IMR-90 (cell line): ENCODE measurements around the gene PDF.

Experiments used
- BHLHE40 ChIP-seq: fragments of 150-350 bp; IDR thresholded peaks from 2 replicates; pipeline ENCODE4 v1.6.1; 2016; ENCODE audit warnings: mild to moderate bottlenecking, low read depth, low read length
- CEBPB ChIP-seq: IDR thresholded peaks from 2 replicates; pipeline ENCODE4 v1.6.1; 2012; ENCODE audit warnings: low read depth, low read length, improper control_type of control experiment
- CTCF ChIP-seq: conservative IDR thresholded peaks from 2 replicates; pipeline ENCODE4 v1.5.1; 2012; ENCODE audit warnings: mild to moderate bottlenecking, low read depth, low read length, improper control_type of control experiment
- MAZ ChIP-seq: IDR thresholded peaks from 2 replicates; pipeline ENCODE4 v1.6.1; 2012; ENCODE audit warnings: low read depth, mild to moderate bottlenecking, low read length, improper control_type of control experiment, moderate library complexity, borderline replicate concordance
- MXI1 ChIP-seq: IDR thresholded peaks from 2 replicates; pipeline ENCODE4 v1.6.1; 2012; ENCODE audit warnings: low read depth, mild to moderate bottlenecking, low read length, moderate library complexity, borderline replicate concordance
- POLR2A ChIP-seq: IDR thresholded peaks from 2 replicates; pipeline ENCODE4 v1.6.1; 2012; ENCODE audit warnings: mild to moderate bottlenecking, low read depth, low read length
- RAD21 ChIP-seq: IDR thresholded peaks from 2 replicates; pipeline ENCODE4 v1.6.1; 2012; ENCODE audit warnings: low read length, improper control_type of control experiment
- RCOR1 ChIP-seq: IDR thresholded peaks from 2 replicates; pipeline ENCODE4 v1.6.1; 2012; ENCODE audit warnings: mild to moderate bottlenecking, low read length, improper control_type of control experiment; ENCODE audit not compliant: insufficient replicate concordance
- SMC3 ChIP-seq: fragments of 150-350 bp; IDR thresholded peaks from 2 replicates; pipeline ENCODE4 v1.6.1; 2016; ENCODE audit warnings: low read depth, mild to moderate bottlenecking, antibody characterized with exemption, low read length, moderate library complexity
- USF2 ChIP-seq: fragments of 150-350 bp; IDR thresholded peaks from 2 replicates; pipeline ENCODE4 v1.6.1; 2017; ENCODE audit warnings: mild to moderate bottlenecking, antibody characterized with exemption, low read length, low read depth

- no peak for TF ChIP-seq CTCF
- TF ChIP-seq MXI1: no peak
- TF ChIP-seq POLR2A: no peak
- TF ChIP-seq MAZ: no peak
- no peak for TF ChIP-seq RAD21
- no peak for TF ChIP-seq SMC3
- no peak for TF ChIP-seq CEBPB
- no peak for TF ChIP-seq USF2
- TF ChIP-seq BHLHE40: no peak
- no peak for TF ChIP-seq RCOR1
Observed at GRCh38 chr16:69324013-69324531, 6.3 kb downstream of the PDF start.
